Measurements from ENCODE around the gene SLC25A33.

SLC25A33 gene

DNA sequence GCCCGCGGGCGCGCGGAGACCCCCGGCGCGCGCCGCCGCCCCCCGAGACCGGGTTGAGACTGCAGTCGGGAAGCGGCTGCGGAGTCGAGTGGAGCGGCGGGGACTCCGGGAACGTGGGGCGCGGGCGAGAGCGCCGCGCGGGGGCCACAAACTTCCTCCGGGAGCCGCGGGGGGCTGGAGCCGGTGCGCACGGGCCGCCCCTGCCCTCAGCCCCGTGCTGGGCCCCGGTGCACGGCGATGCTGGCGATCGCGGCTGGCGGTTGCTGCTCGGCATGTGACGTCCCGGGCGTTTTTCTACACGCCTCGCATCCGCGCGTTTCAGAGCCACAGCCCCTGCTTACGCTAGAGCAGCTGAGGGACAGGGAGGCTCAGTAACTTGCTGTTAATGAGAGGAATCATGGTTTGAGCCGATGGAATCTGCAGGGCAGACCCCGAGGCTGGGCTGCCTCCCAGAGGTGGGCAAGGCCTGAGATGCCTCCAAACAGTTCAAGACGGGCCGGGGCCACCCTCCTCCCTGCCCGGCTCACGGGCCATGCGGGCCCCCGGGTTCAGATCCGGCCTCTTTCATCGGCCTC, 50.0 kb downstream of the SLC25A33 start:
- no peak for DNase-seq

DNA sequence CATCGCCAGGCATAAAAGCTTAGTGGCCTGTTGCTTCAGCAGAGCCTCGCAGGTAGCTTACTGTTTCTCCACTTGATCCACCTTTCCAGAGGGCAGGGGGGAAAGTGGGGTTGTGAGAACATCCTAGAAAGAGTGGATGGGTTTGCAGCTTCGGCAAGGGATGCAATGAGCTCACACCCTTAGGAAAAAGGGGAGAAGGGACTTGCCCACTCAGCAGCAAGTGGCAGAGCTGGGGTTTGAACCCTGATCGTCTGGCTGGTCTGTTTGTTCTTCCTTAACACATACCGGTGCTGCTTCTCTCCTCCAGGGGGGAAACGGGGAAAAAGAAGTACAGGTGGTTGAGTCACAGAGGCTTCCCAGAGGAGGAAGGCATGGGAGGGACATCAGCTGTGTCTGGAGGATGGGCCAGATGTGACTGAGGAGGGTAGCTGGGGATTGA, 50.5 kb downstream of the SLC25A33 start:
- no peak for DNase-seq

DNA sequence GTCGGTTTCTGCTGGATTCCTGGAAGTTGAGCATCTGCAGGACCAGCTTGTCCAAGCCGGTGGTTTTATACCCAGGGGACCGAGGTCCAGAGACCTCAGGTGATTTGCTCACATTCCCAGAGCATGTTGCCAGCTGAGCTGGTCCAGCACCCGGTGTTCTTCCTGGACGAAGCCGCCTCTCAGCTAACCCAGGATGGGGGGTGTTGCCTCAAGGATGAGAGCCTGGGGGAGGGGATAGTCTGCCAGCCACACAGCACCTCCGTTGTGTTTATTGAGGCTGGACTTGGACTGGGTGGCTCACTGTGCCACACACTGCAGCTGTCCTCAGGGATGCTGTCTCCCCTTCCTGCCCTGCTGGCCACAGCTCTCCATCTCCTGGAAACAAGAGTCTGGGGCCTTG, 50.9 kb downstream of the SLC25A33 start:
- no peak for DNase-seq

DNA sequence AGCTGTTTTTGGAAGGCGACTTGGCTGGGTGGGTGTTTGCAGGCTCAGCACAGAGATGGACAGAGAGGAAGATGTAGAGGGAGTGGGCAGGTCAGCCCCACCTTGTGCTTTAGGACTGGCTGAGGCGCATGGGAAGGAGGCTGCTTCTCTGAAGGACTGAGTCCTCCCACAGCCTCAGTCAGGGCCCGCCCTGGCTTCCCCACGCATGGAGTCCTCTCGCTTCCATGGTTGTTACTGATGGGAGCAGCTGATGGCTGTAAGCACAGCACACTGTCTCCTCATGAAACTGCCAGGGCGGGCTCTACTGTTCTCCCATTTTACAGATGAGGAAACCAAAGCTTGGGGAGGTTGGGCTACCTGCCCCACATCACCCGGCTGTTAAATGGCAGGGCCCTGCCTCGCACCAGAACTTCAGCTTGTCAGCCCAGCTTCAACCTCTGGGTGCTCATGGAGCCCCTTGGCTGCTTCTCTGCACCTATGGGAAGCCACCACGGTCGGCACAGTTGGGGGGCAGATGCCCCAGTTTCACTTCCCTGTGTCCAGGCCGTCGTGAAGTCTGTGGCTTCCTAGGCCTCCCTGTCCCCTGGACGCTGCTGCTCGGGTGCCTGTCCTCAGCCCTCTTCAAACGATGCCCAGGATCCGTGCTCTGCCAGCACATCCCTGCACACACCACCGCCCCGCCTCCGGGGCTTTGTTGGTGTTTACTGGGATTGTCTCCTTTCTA, 51.8 kb downstream of the SLC25A33 start:
- DNase-seq, result no peak

DNA sequence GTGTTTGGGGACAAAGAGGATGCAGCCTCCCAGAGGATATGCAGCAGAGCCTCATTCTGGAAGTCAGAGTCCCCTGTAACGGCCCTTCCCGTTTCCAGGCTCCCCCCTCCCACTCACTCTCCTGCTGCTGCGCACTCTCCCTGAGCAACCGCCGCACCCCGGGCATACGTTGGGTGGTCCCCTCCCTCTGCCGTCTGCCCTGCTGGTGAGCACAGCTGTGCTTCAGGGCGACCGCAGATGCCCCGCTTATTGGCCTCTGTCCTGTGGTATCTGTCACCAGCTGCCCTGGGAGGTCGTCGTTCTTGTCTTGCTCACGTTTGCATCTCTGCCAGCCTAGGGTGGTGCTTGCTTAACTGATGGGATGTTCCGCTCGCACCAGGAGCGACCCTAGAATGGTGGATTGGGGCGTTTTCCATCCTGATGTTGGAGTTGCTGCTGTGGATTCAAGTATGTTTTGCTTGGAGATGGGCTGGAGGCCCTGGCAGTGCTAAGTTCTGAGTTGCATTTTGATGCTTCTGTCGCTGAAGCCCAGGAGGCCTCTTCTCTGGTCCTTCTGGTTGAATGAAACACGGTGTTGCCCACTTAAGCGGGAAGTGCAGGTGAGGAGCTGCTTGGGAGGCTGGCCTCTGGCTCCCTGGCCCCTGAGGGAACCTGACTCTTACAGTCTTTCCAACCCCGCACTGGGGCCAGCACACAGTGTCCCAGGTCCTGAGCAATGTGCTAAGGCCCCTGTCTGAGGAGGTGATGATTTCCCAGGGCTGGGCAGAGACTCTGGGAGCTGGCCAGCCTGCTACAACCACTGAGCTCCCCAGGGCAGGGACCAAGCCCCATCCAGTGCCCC, 52.6 kb downstream of the SLC25A33 start:
- DNase-seq, result no peak

- DNase-seq, result no peak
Observed at GRCh38 chr1:9592510-9593075, 53.3 kb downstream of the SLC25A33 start.

DNA sequence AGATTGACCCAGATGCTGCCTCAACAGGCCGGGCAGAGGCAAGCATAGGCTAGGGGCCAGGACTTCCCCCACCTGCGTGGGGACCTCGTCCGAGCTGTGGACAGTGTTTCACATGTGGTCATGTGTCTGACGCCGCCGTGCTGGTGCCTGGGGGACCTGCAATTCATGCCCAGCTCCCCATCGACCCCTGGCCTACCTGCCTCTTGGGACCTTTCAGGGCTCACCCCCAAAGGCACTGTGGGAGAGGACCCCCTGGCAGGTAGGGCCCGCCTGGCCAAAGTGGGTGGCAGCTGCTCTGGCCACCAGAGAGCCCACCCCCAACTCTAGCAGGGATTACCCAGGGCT, 53.9 kb downstream of the SLC25A33 start:
- no peak for DNase-seq

DNA sequence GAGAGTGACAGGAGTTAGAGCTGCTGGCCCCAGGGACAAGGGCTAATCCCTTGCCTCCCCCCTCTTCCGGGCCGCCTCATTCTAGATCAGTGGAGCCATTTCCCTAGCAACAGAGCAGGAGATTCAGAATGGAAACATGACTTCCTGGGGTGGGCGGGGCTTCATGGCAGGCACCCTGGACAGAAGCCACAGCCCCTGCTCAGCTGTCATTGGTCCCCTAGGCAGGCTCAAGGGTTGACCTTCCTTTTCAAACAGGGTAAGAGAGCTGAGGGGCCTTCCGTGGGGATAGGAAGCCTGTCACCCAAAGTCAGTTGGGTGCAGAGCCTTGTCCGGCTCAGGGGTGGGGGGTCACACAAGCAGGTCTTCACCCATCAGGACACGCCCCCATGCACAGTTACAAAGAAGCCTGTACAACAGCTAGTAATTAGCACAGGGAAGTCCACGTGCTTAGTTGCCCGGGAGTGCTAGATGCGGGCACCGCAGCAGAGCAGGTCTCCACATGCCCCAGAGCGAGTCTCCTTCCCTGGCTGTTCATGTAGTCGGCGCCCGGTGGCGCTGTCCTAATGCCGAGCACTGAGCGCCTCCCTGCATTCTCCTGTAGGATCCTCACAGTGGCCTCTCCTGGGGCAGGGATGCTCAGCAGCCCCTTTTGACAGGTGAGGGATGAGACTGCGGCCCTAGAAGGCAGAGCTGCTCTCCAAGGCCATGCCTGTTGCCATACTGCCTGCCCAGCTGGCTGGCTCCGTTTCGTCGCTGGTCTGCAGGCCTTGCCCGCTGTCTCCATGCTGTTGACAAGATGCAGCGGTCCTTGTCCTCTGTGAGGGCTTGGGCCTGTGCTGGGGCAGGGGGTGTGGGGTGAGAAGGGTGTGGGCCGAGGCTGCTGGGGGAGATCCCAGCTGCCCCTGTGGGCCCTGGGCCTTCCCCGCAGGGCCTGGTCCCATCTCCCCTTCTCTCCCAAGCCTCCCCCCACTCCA, 54.5 kb downstream of the SLC25A33 start:
- peak; percentile 67 for DNase-seq

- DNase-seq, result no peak
Observed at GRCh38 chr1:9594471-9595155, 55.3 kb downstream of the SLC25A33 start.

DNA sequence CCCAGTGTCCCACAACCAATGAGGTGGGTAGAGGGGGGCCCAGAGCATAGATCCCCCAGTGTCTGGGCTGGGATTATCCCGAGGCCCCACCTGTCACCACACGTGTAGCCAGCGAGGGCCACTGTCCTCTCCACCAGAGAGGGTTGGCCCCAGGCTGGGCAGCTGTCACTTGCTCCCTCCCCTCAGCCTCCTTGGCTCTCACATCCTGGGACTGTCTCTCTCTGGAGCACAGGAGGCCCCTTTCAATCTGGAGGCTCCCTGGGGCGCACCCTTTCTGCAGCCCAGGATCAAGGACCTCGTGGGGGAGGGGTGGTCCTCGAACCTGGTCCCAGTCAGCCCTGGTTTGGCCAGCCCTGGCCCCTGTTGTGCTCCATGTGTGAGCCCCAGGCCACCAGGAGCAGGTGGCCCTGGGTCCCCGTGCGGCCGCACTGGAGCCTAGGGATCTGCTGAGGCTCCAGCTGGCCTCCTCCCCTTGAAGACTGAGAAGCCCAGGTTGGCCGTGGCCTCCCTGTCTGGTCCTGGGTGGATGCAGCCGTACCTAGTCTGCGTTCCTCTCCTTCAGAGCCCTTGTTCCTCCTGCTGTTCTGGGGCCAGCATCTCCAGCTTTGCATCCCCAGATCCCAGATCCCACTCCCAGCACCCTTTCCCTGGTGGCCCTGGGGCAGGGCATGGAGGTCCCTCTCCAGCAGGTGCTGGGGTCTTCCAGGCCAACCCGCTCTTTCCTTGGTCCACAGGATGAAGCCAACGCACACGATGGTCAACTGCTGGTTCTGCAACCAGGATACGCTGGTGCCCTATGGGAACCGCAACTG, 56.1 kb downstream of the SLC25A33 start:
- DNase-seq, result no peak

DNA sequence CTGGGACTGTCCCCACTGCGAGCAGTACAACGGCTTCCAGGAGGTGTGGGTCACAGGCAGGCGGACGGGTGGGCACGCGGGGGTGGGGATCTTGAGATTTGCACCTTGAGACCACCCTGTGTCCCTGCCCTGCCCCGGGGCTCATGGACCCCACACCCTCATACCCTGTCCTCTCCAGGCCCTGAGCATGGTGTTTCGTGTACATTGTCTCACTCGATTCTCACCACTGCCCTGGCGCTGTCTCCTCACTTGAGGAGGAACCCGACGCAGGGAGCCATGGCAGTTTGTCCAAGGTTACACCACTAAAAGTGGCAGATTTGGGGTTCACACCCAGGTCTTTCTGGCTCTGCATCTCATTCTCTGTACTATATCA, 56.7 kb downstream of the SLC25A33 start:
- DNase-seq, result no peak

- DNase-seq, result no peak
Observed at GRCh38 chr1:9596415-9597123, 57.3 kb downstream of the SLC25A33 start.

DNA sequence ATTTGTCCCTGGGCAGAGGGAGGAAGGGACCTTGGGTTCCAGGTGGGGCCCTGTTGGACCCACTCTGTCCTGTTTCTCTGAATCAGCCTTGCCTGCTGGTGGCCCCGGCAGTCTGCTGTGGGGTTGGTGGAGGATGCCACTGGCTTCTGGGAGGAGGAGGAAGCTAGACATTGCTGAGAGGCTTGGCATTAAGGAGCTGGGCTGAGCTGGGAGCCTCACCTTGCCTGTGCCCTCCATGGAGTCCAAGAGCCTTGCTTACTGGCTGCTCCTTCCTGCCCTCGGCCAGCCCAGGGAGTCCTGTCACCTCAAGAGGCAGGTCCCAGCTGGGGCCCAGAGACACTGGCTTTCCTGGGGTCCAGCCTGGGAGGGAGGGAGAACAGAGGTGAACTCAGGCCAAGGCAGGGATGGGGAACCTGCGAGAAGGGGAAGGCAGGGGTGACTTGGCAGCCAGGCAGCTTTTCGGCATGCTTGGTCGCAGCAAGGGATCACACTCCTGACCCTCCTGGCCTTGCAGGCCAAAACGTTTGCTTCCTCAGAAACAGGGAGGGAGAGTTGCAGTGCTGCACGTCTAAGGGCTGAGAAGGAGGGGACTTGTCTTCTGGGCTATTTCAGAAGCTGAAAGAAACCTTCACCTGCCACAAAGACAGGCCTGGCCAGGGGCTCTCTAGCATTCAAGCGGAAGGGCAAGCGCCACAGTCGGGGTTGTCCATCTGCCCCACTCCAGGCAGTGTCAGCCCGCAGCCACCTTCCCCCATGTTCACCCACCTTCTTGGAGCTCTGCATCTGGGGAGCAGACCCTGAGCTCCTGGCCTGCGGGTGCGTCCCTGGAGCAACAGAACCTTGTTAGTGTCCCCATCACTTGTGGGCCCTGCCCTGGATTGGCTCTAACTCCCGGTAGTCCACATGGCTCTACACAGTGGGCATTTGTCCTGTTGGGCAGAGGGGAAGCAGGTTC, 58.4 kb downstream of the SLC25A33 start:
- DNase-seq, result no peak

DNA sequence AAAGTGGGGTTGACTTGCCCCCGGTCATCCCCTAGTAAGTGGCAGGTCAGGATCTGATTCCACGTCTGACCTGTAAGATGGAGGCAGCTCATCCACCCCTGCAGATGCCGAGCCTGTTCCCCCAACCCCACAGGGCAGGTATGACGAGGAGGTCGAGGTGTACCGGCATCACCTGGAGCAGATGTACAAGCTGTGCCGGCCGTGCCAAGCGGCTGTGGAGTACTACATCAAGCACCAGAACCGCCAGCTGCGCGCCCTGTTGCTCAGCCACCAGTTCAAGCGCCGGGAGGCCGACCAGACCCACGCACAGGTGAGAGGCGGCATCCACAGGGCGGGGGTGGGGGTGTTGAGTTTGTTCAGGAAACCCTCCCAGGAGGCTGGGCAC, 59.0 kb downstream of the SLC25A33 start:
- no peak for DNase-seq

DNA sequence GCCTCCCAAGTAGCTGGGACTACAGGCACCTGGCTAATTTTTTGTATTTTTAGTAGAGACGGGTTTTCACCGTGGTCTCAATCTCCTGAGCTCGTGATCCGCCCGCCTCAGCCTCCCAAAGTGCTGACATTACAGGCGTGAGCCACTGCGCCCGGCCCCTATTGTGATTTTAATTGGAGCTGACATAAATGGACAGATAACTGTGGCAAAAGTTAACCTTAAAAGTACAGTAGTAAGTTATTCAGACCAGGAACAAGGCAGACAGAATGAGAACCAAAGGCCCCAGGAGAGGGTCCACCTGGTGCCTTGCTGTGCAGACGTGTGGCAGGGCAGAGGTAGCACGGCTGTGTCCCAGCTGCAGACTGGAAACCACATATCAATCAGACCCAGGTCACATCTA, 60.5 kb downstream of the SLC25A33 start:
- no peak for DNase-seq

DNA sequence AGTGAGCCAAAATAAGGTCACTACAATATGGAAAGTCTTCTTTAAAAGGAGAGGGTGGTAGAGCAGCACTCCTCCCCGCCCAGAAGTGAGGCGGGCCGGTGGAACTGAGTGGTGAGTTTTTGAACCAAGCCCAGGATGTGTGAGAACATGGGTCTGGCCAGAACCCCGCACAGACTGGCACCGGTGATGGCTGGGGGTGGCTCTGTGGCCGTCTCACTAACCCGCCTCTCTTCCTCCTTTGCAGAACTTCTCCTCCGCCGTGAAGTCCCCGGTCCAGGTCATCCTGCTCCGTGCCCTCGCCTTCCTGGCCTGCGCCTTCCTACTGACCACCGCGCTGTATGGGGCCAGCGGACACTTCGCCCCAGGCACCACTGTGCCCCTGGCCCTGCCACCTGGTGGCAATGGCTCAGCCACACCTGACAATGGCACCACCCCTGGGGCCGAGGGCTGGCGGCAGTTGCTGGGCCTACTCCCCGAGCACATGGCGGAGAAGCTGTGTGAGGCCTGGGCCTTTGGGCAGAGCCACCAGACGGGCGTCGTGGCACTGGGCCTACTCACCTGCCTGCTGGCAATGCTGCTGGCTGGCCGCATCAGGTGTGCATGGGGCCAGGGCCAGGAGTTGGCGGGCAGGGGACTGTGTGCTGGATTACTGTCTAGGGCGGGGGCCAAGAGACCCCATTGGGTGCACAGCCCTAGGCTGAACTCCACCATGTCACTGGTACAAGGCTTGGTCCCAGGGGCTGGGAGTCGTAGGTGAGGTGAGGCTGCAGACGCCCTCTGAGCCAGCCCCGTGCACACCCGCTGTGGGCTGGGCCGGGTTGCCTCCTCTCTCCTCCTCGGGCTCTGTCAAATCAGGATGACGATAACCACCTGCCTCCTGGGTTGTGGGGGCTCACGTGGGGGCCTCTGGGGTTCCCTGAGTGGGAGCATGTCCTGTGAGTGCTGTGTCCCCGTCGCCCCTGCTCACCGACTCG, 61.9 kb downstream of the SLC25A33 start:
- no peak for DNase-seq

DNA sequence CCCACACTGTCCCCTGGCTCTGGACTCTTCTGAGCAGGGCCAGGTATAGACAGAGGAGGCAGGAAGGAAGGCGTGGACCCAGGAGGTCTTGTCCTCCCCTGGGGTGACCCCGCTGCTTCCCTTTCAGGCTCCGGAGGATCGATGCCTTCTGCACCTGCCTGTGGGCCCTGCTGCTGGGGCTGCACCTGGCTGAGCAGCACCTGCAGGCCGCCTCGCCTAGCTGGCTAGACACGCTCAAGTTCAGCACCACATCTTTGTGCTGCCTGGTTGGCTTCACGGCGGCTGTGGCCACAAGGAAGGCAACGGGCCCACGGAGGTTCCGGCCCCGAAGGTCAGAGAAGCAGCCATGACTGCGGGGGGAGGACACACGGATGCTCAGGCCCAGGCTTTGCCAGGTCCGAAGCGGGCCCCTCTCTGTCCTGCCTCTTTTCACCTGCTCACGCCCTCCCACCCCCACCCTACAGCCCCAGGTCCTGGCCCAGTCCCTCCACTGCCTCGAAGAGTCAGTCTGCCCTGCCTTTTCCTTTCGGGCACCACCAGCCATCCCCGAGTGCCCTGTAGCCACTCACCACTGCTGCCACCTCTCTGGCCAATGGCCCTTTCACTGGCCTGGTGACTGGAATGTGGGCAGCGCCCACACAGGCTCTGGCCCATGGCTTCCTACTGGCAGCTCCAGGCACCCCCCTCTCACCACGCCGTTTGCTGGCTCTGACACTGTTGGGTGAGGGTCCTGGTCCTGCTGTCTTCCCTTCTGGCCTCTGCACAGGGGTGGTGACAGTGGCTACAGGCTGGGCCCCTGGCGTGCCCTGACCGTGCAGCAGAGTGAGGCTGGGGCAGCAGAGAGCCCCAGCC, 62.9 kb downstream of the SLC25A33 start:
- no peak for DNase-seq

Data from NCI-H2081 treated with DMSO at 0.1 percent for 48 hours (cell line).